ENCODE results near the gene CIAPIN1.

The CIAPIN1 gene

GRCh38 chr16:57412584-57412983 is 34.6 kb downstream of the CIAPIN1 start:
- FAIRE-seq (no peak), DNase-seq (ENCODE audit: insufficient read length, low spot score) (no peak)
- TF ChIP-seq, protein P1, sequence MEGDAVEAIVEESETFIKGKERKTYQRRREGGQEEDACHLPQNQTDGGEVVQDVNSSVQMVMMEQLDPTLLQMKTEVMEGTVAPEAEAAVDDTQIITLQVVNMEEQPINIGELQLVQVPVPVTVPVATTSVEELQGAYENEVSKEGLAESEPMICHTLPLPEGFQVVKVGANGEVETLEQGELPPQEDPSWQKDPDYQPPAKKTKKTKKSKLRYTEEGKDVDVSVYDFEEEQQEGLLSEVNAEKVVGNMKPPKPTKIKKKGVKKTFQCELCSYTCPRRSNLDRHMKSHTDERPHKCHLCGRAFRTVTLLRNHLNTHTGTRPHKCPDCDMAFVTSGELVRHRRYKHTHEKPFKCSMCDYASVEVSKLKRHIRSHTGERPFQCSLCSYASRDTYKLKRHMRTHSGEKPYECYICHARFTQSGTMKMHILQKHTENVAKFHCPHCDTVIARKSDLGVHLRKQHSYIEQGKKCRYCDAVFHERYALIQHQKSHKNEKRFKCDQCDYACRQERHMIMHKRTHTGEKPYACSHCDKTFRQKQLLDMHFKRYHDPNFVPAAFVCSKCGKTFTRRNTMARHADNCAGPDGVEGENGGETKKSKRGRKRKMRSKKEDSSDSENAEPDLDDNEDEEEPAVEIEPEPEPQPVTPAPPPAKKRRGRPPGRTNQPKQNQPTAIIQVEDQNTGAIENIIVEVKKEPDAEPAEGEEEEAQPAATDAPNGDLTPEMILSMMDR (IDR thresholded peaks at IDR 0.05; ENCODE audit: insufficient read depth, missing control alignments) = no peak

DNA sequence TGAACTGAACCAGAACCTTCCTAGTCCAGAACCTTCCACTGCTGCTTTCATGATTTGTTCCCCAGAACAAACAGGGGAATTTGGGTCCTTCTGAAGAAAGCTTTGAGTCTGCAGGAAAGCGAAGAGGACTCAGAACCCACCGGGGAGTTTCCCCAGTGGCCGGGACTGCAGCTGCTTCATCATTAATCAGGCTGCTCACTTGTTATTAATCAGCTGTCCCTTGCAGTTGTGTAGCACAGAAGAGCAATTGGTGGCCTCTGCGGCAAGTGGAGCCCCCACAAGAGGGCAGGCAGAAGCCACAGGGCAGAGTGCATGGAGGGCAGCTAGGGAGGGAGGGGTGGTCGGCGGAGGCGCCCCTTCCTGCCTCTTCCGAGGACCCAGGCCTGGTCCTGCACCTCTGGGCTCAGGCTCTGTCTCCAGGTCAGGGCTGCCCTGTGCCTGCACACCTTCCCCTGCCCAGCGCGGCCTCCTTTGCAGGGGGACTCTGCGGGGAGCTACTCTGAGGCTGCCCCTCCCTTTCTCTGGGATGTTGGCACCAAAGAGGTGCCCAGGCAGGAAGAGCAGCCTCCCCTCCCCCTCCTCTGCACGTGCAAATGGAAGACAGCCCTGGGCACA is 35.7 kb downstream of the CIAPIN1 start:
- no peak for FAIRE-seq
- TF ChIP-seq, protein P1 (IDR thresholded peaks at IDR 0.05; ENCODE audit: insufficient read depth, missing control alignments) = no peak
- DNase-seq (ENCODE audit: insufficient read length, low spot score) = no peak

GRCh38 chr16:57409870-57410587 is 37.2 kb downstream of the CIAPIN1 start:
- DNase-seq (ENCODE audit: insufficient read length, low spot score) (no peak), FAIRE-seq (no peak)
- TF ChIP-seq, protein P1 (IDR thresholded peaks at IDR 0.05; ENCODE audit: insufficient read depth, missing control alignments) = no peak

GRCh38 chr16:57409065-57409464 is 38.1 kb downstream of the CIAPIN1 start:
- DNase-seq (ENCODE audit: insufficient read length, low spot score) (no peak), FAIRE-seq (no peak)
- TF ChIP-seq, protein P1 (IDR thresholded peaks at IDR 0.05; ENCODE audit: insufficient read depth, missing control alignments) = no peak

- TF ChIP-seq, protein P1 (IDR thresholded peaks at IDR 0.05; ENCODE audit: insufficient read depth, missing control alignments) = no peak
- DNase-seq (ENCODE audit: insufficient read length, low spot score) (no peak), FAIRE-seq (no peak)
Observed at GRCh38 chr16:57407521-57408353, 39.4 kb downstream of the CIAPIN1 start.

- TF ChIP-seq, protein P1 (IDR thresholded peaks at IDR 0.05; ENCODE audit: insufficient read depth, missing control alignments) = no peak
- DNase-seq (ENCODE audit: insufficient read length, low spot score) = no peak
- no peak for FAIRE-seq
Observed at GRCh38 chr16:57406881-57407280, 40.3 kb downstream of the CIAPIN1 start.
